Measurements from ENCODE around the gene NUP50.

The NUP50 gene

GRCh38 chr22:45211435-45211834, 47.7 kb downstream of the NUP50 start:
- no peak for DNase-seq

GRCh38 chr22:45211848-45212247, 48.1 kb downstream of the NUP50 start:
- DNase-seq = no peak

GRCh38 chr22:45212306-45212709, 48.6 kb downstream of the NUP50 start:
- no peak for DNase-seq

- no peak for DNase-seq
Measured at GRCh38 chr22:45212992-45213751, 49.4 kb downstream of the NUP50 start.

- DNase-seq = no peak
Measured at GRCh38 chr22:45216133-45217003, 52.6 kb downstream of the NUP50 start.

- no peak for DNase-seq
Measured at GRCh38 chr22:45217345-45217744, 53.6 kb downstream of the NUP50 start.

GRCh38 chr22:45217806-45218205, 54.1 kb downstream of the NUP50 start:
- DNase-seq = no peak

GRCh38 chr22:45218976-45219375, 55.3 kb downstream of the NUP50 start:
- DNase-seq = peak; percentile 24

- DNase-seq = no peak
Measured at GRCh38 chr22:45221201-45221600, 57.5 kb downstream of the NUP50 start.

- DNase-seq = peak; percentile 22
Measured at GRCh38 chr22:45223304-45224117, 59.8 kb downstream of the NUP50 start.

GRCh38 chr22:45224331-45224730, 60.6 kb downstream of the NUP50 start:
- no peak for DNase-seq

- no peak for DNase-seq
Measured at GRCh38 chr22:45224988-45225731, 61.4 kb downstream of the NUP50 start.

- no peak for DNase-seq
Measured at GRCh38 chr22:45225732-45226502, 62.2 kb downstream of the NUP50 start.

GRCh38 chr22:45226503-45227186, 62.9 kb downstream of the NUP50 start:
- no peak for DNase-seq

GRCh38 chr22:45227645-45228400, 64.1 kb downstream of the NUP50 start:
- DNase-seq = no peak

GRCh38 chr22:45228401-45228754, 64.7 kb downstream of the NUP50 start:
- DNase-seq = no peak

GRCh38 chr22:45229181-45229580, 65.5 kb downstream of the NUP50 start:
- no peak for DNase-seq

GRCh38 chr22:45230026-45230721, 66.4 kb downstream of the NUP50 start:
- DNase-seq = no peak

- no peak for DNase-seq
Measured at GRCh38 chr22:45231293-45231692, 67.6 kb downstream of the NUP50 start.

GRCh38 chr22:45233386-45233785, 69.7 kb downstream of the NUP50 start:
- no peak for DNase-seq
